ENCODE data around the gene ZNF611. TPM values are rescaled to one million over a fixed set of nuclear protein-coding genes. Genes with fewer than 3 reads are reported as not detected.
"Not testable (repeated sequence)": the region's sequence is repeated elsewhere in the genome, so short reads cannot be mapped to it uniquely, and the experiment has no call there.

ZNF611 gene
- total RNA-seq, 2 donors from 2014 or later = 4.0 to 6.6 TPM

GRCh38 chr19:52700673-52701072 lies 34.2 kb downstream of the ZNF611 start:
- DNase-seq (ENCODE audit: low spot score) = no peak
- peaks cover 11% of the 10 kb centered on the region for H3K36me3 ChIP-seq
- no peak overlapping the region for H3K4me3 ChIP-seq
- peaks cover 0 to 3% of the 10 kb centered on the region in 2 donors for H3K9me3 ChIP-seq
- no peaks in the 10 kb centered on the region for H3K4me1 ChIP-seq
- no peaks in the 10 kb centered on the region for H3K27me3 ChIP-seq
- no peak for TF ChIP-seq CTCF (IDR thresholded peaks at IDR 0.05)
- no peak overlapping the region for H3K27ac ChIP-seq

DNA sequence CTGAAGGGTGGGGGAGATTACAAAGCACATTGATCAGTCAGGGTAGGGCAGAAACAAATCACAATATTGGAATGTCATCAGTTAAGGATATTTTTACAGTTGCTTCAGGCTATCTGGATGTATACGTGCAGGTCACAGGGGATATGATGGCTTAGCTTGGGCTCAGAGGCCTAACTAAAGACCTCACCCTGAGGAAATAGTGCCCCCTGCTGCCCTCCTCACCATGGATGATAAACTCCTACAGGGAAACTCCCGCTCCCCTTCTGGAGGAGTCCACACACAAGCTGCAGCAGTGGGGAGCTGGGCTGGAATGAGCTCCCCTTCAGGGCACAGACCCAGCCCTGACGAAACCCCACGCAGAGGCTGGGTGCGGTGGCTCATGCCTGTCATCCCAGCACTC lies 35.3 kb downstream of the ZNF611 start:
- H3K4me1 ChIP-seq; H3K36me3 ChIP-seq; H3K9me3 ChIP-seq; DNase-seq (ENCODE audit: low spot score); H3K27me3 ChIP-seq; H3K27ac ChIP-seq; H3K4me3 ChIP-seq: not testable (repeated sequence)
- peak in 1 of 2 donors; percentile 41 for TF ChIP-seq CTCF (IDR thresholded peaks at IDR 0.05)

DNA sequence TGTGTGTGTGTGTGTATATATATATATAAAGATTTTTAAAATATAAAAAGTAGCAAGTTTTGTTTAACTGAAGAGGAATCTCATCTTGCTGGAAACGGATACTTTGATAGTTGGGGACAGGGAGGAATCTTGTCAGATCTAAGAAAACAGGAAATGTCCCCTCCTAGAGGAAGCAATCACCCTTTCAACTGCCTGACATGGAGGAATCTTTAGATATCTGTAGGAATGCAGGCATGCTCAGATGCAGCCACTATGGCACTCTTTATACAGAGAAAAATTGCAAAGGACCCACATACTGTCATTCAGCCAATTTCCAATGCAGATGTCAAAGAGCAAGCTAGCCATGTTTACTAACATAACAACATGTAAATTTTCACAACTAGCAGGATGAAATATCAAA lies 38.8 kb downstream of the ZNF611 start:
- no peak for DNase-seq (ENCODE audit: low spot score)
- H3K4me1 ChIP-seq = peaks cover 0 to under 1% of the 10 kb centered on the region in 2 donors
- H3K4me3 ChIP-seq = no peak overlapping the region
- H3K9me3 ChIP-seq = no peaks in the 10 kb centered on the region
- no peak for TF ChIP-seq CTCF (IDR thresholded peaks at IDR 0.05)
- no peaks in the 10 kb centered on the region for H3K36me3 ChIP-seq
- no peaks in the 10 kb centered on the region for H3K27me3 ChIP-seq
- H3K27ac ChIP-seq = no peak overlapping the region

GRCh38 chr19:52694921-52695320 lies 39.9 kb downstream of the ZNF611 start:
- Histone ChIP-seq H3K4me1 (peaks cover 0 to 5% of the 10 kb centered on the region in 2 donors), H3K36me3 (no peaks in the 10 kb centered on the region), H3K27me3 (no peaks in the 10 kb centered on the region), H3K27ac (no peak overlapping the region), H3K4me3 (no peak overlapping the region), H3K9me3 (no peaks in the 10 kb centered on the region)
- no peak for TF ChIP-seq CTCF (IDR thresholded peaks at IDR 0.05)
- DNase-seq (ENCODE audit: low spot score) = no peak

DNA sequence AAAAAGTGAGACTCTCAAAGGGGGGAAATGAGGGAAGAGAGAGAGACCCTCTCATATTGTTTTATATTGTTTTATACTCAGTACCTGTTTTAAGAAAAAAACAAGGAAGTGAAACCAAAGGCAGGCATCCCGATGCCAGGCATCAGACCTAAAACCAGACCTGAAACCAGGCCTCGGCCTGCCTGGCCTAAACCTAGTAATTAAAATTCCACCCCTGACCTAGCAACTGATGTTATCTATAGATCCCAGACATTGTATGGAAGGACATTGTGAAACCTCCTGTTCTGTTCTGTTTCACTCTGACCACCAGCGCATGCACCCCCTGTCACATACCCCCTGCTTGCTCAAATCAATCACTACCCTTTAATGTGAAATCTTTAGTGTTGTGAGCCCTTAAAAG lies 40.6 kb downstream of the ZNF611 start:
- not testable (repeated sequence) for H3K27ac ChIP-seq; DNase-seq (ENCODE audit: low spot score); H3K36me3 ChIP-seq; H3K9me3 ChIP-seq; H3K4me3 ChIP-seq; H3K27me3 ChIP-seq; H3K4me1 ChIP-seq

GRCh38 chr19:52692431-52693008 lies 42.3 kb downstream of the ZNF611 start:
- no peak for TF ChIP-seq CTCF (IDR thresholded peaks at IDR 0.05)
- Histone ChIP-seq H3K27ac (no peak overlapping the region), H3K27me3 (no peaks in the 10 kb centered on the region), H3K4me1 (peaks cover 0 to 5% of the 10 kb centered on the region in 2 donors), H3K4me3 (no peak overlapping the region), H3K36me3 (no peaks in the 10 kb centered on the region), H3K9me3 (no peaks in the 10 kb centered on the region)
- DNase-seq (ENCODE audit: low spot score) = no peak
